Measurements from ENCODE around the gene SPN. TPM values are rescaled to one million over a fixed set of nuclear protein-coding genes. Genes with fewer than 3 reads are reported as not detected.

SPN gene
- total RNA-seq, 1 experiment from 2014 or later: 1.3 TPM

DNA sequence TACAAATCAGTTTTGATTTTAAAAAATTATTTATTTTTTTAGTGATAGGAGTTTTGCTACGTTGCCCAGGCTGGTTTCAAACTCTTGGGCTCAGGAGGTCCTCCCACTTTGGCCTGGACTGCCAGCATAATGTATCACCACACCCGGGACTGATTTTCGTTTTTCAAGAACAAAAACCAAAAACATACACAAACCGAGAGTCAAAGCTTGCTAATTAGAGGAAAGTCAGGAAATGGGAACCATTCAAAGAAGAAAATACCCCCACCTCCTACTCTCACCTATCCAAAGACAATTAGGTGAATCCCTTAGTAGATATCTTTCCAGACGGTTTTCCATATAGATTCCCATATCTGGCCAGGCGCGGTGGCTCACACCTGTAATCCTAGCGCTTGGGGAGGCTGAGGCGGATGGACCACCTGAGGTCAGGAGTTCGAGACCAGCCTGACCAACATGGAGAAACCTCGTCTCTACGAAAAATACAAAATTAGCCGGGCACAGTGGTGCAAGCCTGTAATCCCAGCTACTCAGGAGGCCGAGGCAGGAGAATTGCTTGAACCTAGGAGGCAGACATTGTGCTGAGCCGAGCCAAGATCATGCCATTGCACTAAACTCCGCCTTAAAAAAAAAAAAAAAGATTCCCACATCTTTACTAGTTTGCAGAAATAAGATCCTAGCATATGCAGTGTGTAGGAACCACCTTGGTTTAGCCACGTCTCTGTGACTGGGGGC is 883 bp upstream of the SPN start:
- CTCF ChIA-PET: no interaction called here
- Histone ChIP-seq H3K4me3 (ENCODE audit: low read depth in 2 of 2, low read length in 2 of 2) (no peak overlapping the region), H3K4me1 (ENCODE audit: control insufficient read depth, insufficient read depth, low read length) (peaks cover 2% of the 10 kb centered on the region; the same call in 1 of the 2 replicates), H3K27ac (ENCODE audit: low read length) (no peak overlapping the region), H3K9me3 (ENCODE audit: control insufficient read depth, insufficient read depth, low read depth, low read length) (no peaks in the 10 kb centered on the region), H3K27me3 (ENCODE audit: control insufficient read depth, insufficient read depth, low read length) (no peaks in the 10 kb centered on the region), H3K36me3 (ENCODE audit: control insufficient read depth, insufficient read depth, low read length) (no peaks in the 10 kb centered on the region)
- in situ Hi-C loops (cut with HindIII; ENCODE audit: low pct_unique_long_range_greater_than_20kb, low sequenced_read_pairs) (no loop called here), intact Hi-C loops (cut with micrococcal nuclease; ENCODE audit: unreplicated experiment) (no loop called here)
- ATAC-seq (no peak), DNase-seq (ENCODE audit: low read depth, low spot score) (no peak)
- TF ChIP-seq POLR2AphosphoS5 (IDR thresholded peaks at IDR 0.05; ENCODE audit: low read depth, low read length): no peak
- no peak for TF ChIP-seq SIN3A (IDR thresholded peaks at IDR 0.05; ENCODE audit: borderline replicate concordance, insufficient read depth, low read depth, low read length)
- TF ChIP-seq, protein P1, sequence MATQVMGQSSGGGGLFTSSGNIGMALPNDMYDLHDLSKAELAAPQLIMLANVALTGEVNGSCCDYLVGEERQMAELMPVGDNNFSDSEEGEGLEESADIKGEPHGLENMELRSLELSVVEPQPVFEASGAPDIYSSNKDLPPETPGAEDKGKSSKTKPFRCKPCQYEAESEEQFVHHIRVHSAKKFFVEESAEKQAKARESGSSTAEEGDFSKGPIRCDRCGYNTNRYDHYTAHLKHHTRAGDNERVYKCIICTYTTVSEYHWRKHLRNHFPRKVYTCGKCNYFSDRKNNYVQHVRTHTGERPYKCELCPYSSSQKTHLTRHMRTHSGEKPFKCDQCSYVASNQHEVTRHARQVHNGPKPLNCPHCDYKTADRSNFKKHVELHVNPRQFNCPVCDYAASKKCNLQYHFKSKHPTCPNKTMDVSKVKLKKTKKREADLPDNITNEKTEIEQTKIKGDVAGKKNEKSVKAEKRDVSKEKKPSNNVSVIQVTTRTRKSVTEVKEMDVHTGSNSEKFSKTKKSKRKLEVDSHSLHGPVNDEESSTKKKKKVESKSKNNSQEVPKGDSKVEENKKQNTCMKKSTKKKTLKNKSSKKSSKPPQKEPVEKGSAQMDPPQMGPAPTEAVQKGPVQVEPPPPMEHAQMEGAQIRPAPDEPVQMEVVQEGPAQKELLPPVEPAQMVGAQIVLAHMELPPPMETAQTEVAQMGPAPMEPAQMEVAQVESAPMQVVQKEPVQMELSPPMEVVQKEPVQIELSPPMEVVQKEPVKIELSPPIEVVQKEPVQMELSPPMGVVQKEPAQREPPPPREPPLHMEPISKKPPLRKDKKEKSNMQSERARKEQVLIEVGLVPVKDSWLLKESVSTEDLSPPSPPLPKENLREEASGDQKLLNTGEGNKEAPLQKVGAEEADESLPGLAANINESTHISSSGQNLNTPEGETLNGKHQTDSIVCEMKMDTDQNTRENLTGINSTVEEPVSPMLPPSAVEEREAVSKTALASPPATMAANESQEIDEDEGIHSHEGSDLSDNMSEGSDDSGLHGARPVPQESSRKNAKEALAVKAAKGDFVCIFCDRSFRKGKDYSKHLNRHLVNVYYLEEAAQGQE (IDR thresholded peaks at IDR 0.05; ENCODE audit: insufficient read depth in 1 of 2, low read depth in 2 of 2, low read length in 1 of 2): no peak
- TF ChIP-seq TCF7L2 (IDR thresholded peaks at IDR 0.05; ENCODE audit: low read depth, low read length): no peak
- TF ChIP-seq, protein P2, sequence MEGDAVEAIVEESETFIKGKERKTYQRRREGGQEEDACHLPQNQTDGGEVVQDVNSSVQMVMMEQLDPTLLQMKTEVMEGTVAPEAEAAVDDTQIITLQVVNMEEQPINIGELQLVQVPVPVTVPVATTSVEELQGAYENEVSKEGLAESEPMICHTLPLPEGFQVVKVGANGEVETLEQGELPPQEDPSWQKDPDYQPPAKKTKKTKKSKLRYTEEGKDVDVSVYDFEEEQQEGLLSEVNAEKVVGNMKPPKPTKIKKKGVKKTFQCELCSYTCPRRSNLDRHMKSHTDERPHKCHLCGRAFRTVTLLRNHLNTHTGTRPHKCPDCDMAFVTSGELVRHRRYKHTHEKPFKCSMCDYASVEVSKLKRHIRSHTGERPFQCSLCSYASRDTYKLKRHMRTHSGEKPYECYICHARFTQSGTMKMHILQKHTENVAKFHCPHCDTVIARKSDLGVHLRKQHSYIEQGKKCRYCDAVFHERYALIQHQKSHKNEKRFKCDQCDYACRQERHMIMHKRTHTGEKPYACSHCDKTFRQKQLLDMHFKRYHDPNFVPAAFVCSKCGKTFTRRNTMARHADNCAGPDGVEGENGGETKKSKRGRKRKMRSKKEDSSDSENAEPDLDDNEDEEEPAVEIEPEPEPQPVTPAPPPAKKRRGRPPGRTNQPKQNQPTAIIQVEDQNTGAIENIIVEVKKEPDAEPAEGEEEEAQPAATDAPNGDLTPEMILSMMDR (IDR thresholded peaks at IDR 0.05): no peak
- BruUV-seq (replicated peaks): no TSS peak
- POLR2A ChIA-PET: no interaction called here

DNA sequence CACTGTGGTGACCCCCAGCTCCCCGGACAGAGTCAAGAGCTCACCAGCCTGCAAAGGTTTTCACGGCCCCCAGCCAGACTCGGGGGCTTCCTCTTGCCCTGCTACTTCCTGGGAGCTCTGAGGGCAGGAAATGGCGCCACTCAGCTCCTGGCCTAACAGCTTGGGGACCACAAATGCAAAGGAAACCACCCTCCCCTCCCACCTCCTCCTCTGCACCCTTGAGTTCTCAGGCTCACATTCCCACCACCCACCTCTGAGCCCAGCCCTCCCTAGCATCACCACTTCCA is 375 bp upstream of the SPN start:
- in situ Hi-C loops (cut with HindIII; ENCODE audit: low pct_unique_long_range_greater_than_20kb, low sequenced_read_pairs): no loop called here
- DNase-seq (ENCODE audit: low read depth, low spot score): no peak

More for the DNA sequence above, 375 bp upstream of the SPN start:
- peaks cover 2% of the 10 kb centered on the region; the same call in 1 of the 2 replicates for H3K4me1 ChIP-seq (ENCODE audit: control insufficient read depth, insufficient read depth, low read length)
- H3K27ac ChIP-seq (ENCODE audit: low read length): no peak overlapping the region
- no TSS peak for BruUV-seq (replicated peaks)
- no peaks in the 10 kb centered on the region for H3K27me3 ChIP-seq (ENCODE audit: control insufficient read depth, insufficient read depth, low read length)
- no peaks in the 10 kb centered on the region for H3K9me3 ChIP-seq (ENCODE audit: control insufficient read depth, insufficient read depth, low read depth, low read length)
- TF ChIP-seq, protein P1 (IDR thresholded peaks at IDR 0.05; ENCODE audit: insufficient read depth in 1 of 2, low read depth in 2 of 2, low read length in 1 of 2): no peak
- no peak for TF ChIP-seq SIN3A (IDR thresholded peaks at IDR 0.05; ENCODE audit: borderline replicate concordance, insufficient read depth, low read depth, low read length)
- no peak for TF ChIP-seq POLR2AphosphoS5 (IDR thresholded peaks at IDR 0.05; ENCODE audit: low read depth, low read length)
- TF ChIP-seq, protein P2 (IDR thresholded peaks at IDR 0.05): no peak
- no peak for TF ChIP-seq TCF7L2 (IDR thresholded peaks at IDR 0.05; ENCODE audit: low read depth, low read length)
- ChIA-PET CTCF (no interaction called here), POLR2A (no interaction called here)
- no peaks in the 10 kb centered on the region for H3K36me3 ChIP-seq (ENCODE audit: control insufficient read depth, insufficient read depth, low read length)
- intact Hi-C loops (cut with micrococcal nuclease; ENCODE audit: unreplicated experiment): no loop called here
- ATAC-seq: no peak
- no peak overlapping the region for H3K4me3 ChIP-seq (ENCODE audit: low read depth in 2 of 2, low read length in 2 of 2)
